CD4-positive, alpha-beta T cell treated with Interleukin-10 for 1 hour (primary cell): ENCODE data around the gene CRB2.

ENCODE experiments used
- DNase-seq: peaks from one replicate; pipeline ENCODE4 v3.0.0-alpha.2; 2020

Gene CRB2

DNA sequence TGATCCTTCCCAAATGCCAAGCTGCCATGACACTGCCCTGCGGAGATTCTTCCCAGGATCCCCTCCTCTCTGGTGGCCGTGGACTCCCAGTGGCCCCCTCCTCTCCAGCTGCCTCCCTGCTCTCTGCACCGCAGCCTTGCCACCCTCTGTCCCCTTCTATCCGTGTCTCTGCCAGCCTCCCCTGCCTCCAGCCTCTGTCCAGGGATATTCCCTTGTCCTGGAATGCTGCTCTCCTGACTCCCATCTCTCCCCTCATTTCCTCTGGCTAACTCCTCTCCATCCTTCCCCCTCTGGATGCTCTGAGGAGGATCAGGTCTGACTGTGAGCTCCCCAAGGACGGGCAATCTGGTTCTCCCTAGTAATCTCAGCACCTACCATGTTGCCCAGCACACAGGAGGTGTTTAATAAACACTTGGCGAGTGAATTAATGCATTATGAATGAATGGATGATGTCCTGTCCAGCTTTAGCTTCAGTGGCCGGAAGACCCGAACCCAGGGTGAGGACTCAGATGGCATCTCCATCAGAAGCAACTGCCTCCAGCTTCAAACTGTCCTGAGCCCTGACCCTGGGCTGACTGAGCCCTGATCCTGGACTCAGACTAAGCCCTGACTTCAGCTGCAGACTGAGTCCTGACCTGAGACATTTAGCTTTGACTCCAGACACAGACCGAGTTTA lies 7.5 kb upstream of the CRB2 start:
- DNase-seq: no peak

DNA sequence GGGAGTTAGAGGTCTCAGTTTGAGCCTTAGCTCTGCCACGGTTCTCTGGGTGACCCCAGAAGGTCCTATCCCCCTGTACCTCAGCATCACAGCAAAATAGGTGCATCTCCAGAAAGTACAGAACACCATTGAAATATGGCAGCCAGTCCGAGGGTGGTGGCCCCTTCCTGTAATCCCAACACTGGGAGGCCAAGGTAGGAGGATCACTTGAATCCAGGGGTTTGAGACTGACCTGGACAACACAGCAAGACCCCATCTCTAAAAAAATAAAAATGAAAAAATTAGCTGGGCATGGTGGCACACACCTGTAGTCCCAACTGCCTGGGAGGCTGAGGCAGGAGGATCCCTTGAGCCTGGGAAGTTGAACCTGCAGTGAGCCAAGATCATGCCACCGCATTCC lies 7.0 kb upstream of the CRB2 start:
- DNase-seq: no peak

- DNase-seq: peak; percentile 72
Observed at GRCh38 chr9:123349691-123350480, 6.1 kb upstream of the CRB2 start.

DNA sequence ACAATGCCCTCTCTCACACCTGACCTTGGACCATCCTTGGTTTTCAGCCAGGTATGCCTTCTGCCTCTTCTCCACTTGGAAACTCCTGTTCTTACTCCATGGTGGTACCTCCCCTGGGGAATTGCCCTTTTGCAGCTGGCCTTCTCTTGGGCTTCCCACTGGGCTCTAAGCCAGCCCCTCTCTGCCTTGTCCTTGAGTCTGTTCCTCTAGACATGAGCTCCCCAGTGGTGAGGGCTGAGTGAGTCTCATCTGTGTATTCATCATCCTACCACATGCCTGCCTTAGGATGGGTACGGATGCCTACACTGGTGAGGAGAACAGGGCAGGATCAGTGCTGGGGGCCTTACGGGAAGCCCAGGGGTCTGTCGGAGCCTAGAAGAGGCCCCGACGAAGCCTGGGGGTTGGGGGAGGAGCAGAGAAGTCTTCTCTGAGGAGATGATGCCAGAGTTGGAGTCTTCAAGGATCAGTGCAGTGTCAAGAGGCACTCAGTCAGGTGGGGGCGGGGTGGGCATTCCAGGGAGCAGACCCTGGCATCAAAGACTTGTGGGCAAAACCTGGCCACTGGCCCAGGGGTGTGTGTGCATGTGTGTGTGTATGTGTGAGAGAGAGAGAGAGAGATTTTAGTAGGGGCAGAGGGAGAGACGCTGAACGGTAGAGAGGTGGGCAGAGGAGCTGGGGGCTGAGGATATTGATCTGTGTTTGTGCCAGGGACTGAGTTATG lies 5.2 kb upstream of the CRB2 start:
- DNase-seq: no peak

GRCh38 chr9:123353041-123353440 lies 3.0 kb upstream of the CRB2 start:
- no peak for DNase-seq

DNA sequence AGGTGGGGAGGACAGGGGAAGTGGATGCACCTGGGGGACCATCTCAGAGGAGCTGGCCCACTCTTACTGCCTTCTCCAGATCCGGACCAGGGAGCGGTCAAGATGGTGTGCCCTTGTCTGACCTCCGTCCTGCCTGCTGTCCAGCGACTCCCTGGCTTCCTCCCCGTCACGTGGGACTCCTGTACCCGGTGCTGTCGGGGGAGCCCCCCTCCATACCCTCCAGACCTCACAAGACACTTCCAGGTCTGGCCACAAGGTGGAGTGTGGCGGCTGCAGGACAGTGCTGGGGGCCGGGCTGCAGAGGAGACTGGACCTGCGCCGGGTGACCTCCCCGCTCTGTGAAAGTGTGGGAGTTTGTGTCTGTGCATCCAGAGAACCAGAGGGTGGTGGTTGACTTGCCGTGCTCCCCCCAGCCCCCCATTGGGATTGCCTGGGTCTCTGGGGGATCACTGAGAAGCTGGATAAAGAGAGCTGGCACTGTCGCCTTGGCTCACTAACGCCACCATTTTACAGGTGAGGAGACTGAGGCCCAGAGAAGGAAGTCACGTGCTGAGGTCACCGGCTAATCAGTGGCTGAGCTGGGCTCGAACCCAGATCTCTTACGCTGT lies 1.9 kb upstream of the CRB2 start:
- peak; percentile 52 for DNase-seq

GRCh38 chr9:123354806-123355508 lies 1.0 kb upstream of the CRB2 start:
- DNase-seq: no peak

DNA sequence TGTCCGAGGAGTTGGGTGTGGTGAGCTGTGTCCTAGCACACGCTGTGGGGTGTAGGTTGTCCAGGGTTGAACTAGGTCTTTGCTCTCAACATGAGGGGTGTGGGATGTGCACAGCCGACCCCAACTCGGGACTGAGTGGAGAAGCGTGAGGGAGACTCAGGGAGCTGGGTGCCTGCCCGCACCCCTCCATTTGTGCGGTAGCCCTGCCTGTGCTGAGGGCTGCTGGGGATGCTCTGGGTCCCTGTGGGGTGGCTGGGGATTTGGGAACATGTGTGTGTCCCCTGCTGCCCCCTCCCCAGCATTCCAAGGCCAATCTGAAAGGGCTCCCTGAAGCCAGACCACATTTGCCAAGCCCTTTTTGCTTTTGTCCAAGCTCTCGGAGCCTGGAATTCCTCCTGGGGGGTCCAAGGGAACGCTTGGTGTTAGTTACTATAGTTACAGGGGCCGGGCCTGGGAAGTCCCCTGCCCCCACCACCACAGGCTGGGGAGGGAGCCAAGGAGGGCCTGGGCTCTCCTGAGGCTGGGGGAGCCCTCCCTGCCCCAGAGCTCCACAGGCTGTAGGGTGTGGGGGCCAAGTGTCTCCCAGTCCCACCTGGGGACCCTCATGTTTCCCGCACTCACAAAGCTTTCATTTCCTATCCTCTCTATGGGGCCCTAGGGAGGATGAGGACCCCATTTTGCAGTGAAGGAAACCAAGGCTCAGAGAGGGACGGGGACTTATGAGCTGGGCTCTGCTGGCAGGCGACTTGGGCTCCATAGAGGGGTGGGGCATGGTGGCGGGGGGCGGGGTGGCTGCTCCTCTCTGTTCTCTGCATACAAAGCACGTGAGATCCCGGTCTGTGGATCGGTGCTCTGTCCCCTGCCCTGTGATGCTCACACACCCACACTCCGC lies 1.1 kb downstream of the CRB2 start:
- no peak for DNase-seq

DNA sequence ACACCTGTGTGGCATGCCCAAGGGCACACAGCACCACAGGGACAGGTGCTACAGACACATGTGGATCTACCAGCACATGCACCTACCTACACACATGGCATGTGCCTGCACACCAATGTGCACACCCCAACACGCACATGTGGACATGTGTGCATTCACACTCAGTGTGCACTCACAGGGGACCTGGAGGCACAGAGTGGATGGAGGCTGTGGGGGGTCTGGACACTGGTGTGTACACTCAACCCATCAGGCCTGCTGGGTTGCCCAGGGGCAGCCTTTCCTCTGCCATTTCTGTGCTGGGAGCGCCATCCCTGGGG lies 1.7 kb downstream of the CRB2 start:
- DNase-seq: no peak

- DNase-seq: no peak
Observed at GRCh38 chr9:123358181-123358905, 2.3 kb downstream of the CRB2 start.

DNA sequence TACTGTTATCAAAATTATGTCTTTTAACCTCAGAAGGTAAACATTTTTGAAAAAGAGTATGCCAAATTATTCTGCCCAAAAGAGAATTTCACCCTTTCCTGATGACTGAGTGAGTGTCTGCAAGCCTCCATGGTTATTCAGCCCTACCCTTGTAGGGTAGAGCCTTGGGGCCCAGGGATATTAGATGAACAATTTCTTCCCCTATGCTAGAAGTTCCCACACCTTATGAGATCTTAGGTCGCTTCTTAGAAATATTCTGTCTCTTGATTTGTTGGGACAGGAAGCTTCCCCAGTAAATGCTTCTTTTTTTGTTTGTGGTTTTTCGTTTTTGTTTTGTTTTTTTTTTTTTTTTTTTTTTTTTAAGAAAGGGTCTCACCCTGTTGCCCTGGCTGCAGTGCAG lies 3.1 kb downstream of the CRB2 start:
- no peak for DNase-seq

DNA sequence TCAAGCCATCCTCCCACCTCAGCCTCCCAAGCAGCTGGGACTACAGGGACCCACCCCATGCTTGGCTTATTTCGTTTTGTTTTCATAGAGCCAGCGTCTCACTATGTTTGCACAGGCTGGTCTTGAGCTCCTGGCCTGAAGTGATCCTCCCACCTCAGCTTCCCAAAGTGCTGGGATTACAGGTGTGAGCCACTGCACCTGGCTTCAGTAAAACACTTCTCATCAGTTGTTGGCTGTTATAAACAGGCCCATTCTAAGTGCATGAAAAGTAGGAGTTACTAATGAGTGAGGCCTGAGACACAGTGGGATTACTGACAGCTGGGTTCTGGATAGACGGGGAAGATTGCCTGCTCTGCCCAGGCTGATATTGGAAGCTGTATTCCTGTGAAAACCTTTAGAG lies 3.5 kb downstream of the CRB2 start:
- no peak for DNase-seq

GRCh38 chr9:123360161-123361085 lies 4.4 kb downstream of the CRB2 start:
- peak; percentile 23 for DNase-seq

- no peak for DNase-seq
Observed at GRCh38 chr9:123361086-123361730, 5.2 kb downstream of the CRB2 start.

GRCh38 chr9:123361731-123362510 lies 5.9 kb downstream of the CRB2 start:
- no peak for DNase-seq

- no peak for DNase-seq
Observed at GRCh38 chr9:123362856-123363255, 6.9 kb downstream of the CRB2 start.

GRCh38 chr9:123364241-123364824 lies 8.3 kb downstream of the CRB2 start:
- no peak for DNase-seq

DNA sequence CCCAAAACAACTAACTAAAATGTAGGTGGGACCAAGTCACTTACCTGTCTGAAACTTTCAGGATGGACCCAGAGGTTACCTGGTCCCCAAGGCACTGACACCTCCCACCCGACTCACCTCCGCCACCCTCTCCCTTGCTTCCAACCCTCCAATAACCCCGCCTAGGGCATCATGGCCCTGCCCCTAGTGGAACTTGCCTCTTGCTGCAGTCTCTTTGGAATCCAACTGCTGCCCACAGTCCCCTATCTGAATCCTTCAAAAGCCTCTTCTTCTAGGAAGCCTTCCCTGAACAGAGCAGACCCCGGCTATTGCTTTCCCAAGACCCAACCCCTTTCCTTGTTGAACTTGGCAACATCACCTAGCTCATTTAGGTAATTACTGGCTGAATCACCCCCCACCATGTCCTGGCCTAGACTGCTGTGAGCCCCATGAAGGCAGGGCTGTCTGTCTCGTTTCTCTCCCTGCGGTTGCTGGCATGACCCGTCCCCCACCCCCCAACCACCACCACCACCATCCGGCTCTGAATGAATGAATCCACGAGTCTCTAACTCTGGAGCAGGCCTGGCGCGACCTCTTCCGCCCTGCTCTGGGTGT lies 9.4 kb downstream of the CRB2 start:
- no peak for DNase-seq
